K562 (cell line): Measurements from ENCODE around the gene EVL.

Experiments
- CHD4 ChIP-seq: fragments of 200-600 bp; sonication (generic); IDR thresholded peaks from 3 replicates; pipeline ENCODE4 v1.6.1; 2012; ENCODE audit warnings: low read depth, mild to moderate bottlenecking, mixed read lengths, low read length, inconsistent platforms; ENCODE audit not compliant: insufficient read depth, insufficient replicate concordance, poor library complexity, severe bottlenecking
- ETV6 ChIP-seq, 3 experiments: fragments of 150-350 bp in 1 of 3; sonication (generic) in 1 of 3; formaldehyde crosslinking in 1 of 3; IDR thresholded peaks; 2 replicates each; pipeline versions ENCODE4 v1.6.1 to v1.8.0; 2014 to 2022; ENCODE audit warnings: borderline replicate concordance in 2 of 3, low read depth in 2 of 3, antibody characterized with exemption in 1 of 3, low read length in 1 of 3, mild to moderate bottlenecking in 1 of 3, missing genetic modification reagents in 1 of 3
- KDM5B ChIP-seq: fragments of 200-600 bp; sonication (generic); IDR thresholded peaks from 2 replicates; pipeline ENCODE4 v1.6.1; 2012; ENCODE audit warnings: low read depth, mild to moderate bottlenecking, moderate library complexity, low read length, control low read depth, inconsistent platforms; ENCODE audit not compliant: insufficient replicate concordance
- MYNN ChIP-seq, 2 experiments: sonication (generic); formaldehyde crosslinking in 1 of 2; IDR thresholded peaks; 2 replicates each; pipeline versions ENCODE4 v1.5.0 to v1.6.1; 2016 to 2020; ENCODE audit warnings: antibody characterized with exemption in 1 of 2, missing genetic modification reagents in 1 of 2
- NR2F6 ChIP-seq: fragments of 450-650 bp; formaldehyde crosslinking; IDR thresholded peaks from 2 replicates; pipeline ENCODE4 v1.4.0; 2020; ENCODE audit warnings: mild to moderate bottlenecking
- NR4A1 ChIP-seq, 2 experiments: fragments of 250-450 bp in 1 of 2; fragments of 450-650 bp in 1 of 2; sonication (Bioruptor Pico) in 1 of 2; IDR thresholded peaks; 2 replicates each; pipeline versions ENCODE4 v1.4.0 to v1.6.1; 2016 to 2020; ENCODE audit warnings: mild to moderate bottlenecking in 2 of 2, missing compliant biosample characterization in 1 of 2, missing genetic modification characterization in 1 of 2, moderate library complexity in 1 of 2
- POLR2A ChIP-seq: fragments of 450-650 bp; conservative IDR thresholded peaks from 2 replicates; pipeline ENCODE4 v1.6.1; 2016
- SETDB1 ChIP-seq: IDR thresholded peaks from one replicate; pipeline ENCODE4 v1.6.1; 2012; ENCODE audit warnings: low read length, control low read depth, inconsistent platforms
- SP1 ChIP-seq: sonication (generic); formaldehyde crosslinking; IDR thresholded peaks from 2 replicates; pipeline ENCODE4 v1.8.1; 2022; ENCODE audit warnings: mild to moderate bottlenecking, missing genetic modification reagents
- ZFP36 ChIP-seq: fragments of 150-350 bp; IDR thresholded peaks from 2 replicates; pipeline ENCODE4 v1.6.1; 2018; ENCODE audit warnings: low read length, low read depth; ENCODE audit not compliant: partially characterized antibody
- TF ChIP-seq, protein P1 (sequence below), 3 experiments: IDR thresholded peaks in 2 of 3; conservative IDR thresholded peaks in 1 of 3; 2 replicates each; pipeline ENCODE4 v1.5.1; 2011 to 2012; ENCODE audit warnings: low read length in 3 of 3, mild to moderate bottlenecking in 3 of 3, control low read depth in 2 of 3, improper control_type of control experiment in 1 of 3, inconsistent platforms in 1 of 3, low read depth in 1 of 3, mixed read lengths in 1 of 3, moderate library complexity in 1 of 3; ENCODE audit not compliant: insufficient read depth in 2 of 3
- TF ChIP-seq, protein P2 (sequence below): sonication (generic); formaldehyde crosslinking; IDR thresholded peaks from 2 replicates; pipeline ENCODE4 v1.8.0; 2022; ENCODE audit warnings: mild to moderate bottlenecking, missing genetic modification reagents
- TF ChIP-seq, protein P3 (sequence below): sonication (generic); formaldehyde crosslinking; IDR thresholded peaks from 2 replicates; pipeline ENCODE4 v1.8.1; 2023; ENCODE audit warnings: mild to moderate bottlenecking, missing genetic modification reagents
- TF ChIP-seq, protein P4 (sequence below): fragments of 450-650 bp; IDR thresholded peaks from 2 replicates; pipeline ENCODE4 v1.6.1; 2018; ENCODE audit not compliant: partially characterized antibody

DNA sequence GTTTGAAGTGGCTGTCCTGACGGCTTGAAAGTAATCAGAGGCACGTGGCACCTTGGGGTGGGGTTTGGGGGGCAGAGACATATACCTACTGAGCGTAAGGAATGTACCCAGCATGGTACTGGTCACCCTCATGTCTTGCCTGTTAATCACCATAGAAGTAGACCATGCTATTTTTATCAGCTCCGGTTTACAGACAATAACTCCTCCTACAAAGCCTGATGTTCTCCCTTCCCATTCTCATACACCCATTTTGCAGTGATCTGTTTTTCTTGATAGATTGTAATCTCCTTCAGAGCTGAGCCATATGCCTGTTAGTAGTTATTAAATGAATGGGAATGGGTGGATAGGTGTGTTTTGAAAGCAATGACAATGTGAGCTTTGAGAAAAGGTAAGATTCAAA lies 10.5 kb downstream of the EVL start:
- TF ChIP-seq, protein P1, sequence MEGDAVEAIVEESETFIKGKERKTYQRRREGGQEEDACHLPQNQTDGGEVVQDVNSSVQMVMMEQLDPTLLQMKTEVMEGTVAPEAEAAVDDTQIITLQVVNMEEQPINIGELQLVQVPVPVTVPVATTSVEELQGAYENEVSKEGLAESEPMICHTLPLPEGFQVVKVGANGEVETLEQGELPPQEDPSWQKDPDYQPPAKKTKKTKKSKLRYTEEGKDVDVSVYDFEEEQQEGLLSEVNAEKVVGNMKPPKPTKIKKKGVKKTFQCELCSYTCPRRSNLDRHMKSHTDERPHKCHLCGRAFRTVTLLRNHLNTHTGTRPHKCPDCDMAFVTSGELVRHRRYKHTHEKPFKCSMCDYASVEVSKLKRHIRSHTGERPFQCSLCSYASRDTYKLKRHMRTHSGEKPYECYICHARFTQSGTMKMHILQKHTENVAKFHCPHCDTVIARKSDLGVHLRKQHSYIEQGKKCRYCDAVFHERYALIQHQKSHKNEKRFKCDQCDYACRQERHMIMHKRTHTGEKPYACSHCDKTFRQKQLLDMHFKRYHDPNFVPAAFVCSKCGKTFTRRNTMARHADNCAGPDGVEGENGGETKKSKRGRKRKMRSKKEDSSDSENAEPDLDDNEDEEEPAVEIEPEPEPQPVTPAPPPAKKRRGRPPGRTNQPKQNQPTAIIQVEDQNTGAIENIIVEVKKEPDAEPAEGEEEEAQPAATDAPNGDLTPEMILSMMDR (IDR thresholded peaks at IDR 0.05 in 2 of 3, conservative IDR thresholded peaks at IDR 0.05 in 1 of 3; ENCODE audit: insufficient read depth in 2 of 3, low read depth in 1 of 3, low read length in 3 of 3), result no peak
- TF ChIP-seq, protein P2, sequence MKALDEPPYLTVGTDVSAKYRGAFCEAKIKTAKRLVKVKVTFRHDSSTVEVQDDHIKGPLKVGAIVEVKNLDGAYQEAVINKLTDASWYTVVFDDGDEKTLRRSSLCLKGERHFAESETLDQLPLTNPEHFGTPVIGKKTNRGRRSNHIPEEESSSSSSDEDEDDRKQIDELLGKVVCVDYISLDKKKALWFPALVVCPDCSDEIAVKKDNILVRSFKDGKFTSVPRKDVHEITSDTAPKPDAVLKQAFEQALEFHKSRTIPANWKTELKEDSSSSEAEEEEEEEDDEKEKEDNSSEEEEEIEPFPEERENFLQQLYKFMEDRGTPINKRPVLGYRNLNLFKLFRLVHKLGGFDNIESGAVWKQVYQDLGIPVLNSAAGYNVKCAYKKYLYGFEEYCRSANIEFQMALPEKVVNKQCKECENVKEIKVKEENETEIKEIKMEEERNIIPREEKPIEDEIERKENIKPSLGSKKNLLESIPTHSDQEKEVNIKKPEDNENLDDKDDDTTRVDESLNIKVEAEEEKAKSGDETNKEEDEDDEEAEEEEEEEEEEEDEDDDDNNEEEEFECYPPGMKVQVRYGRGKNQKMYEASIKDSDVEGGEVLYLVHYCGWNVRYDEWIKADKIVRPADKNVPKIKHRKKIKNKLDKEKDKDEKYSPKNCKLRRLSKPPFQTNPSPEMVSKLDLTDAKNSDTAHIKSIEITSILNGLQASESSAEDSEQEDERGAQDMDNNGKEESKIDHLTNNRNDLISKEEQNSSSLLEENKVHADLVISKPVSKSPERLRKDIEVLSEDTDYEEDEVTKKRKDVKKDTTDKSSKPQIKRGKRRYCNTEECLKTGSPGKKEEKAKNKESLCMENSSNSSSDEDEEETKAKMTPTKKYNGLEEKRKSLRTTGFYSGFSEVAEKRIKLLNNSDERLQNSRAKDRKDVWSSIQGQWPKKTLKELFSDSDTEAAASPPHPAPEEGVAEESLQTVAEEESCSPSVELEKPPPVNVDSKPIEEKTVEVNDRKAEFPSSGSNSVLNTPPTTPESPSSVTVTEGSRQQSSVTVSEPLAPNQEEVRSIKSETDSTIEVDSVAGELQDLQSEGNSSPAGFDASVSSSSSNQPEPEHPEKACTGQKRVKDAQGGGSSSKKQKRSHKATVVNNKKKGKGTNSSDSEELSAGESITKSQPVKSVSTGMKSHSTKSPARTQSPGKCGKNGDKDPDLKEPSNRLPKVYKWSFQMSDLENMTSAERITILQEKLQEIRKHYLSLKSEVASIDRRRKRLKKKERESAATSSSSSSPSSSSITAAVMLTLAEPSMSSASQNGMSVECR (CRISPR knock-in tag), result no peak
- TF ChIP-seq NR4A1 (CRISPR knock-in tag; IDR thresholded peaks at IDR 0.05) (no peak), NR4A1 (tag; IDR thresholded peaks at IDR 0.05) (no peak), NR2F6 (no peak), SP1 (CRISPR knock-in tag) (no peak), SETDB1 (no peak), MYNN (IDR thresholded peaks at IDR 0.05) (no peak), MYNN (CRISPR knock-in tag; IDR thresholded peaks at IDR 0.05) (no peak), CHD4 (no peak), ZFP36 (no peak), POLR2A (no peak), ETV6 (IDR thresholded peaks at IDR 0.05; ENCODE audit: borderline replicate concordance in 1 of 2, low read depth in 2 of 2, low read length in 1 of 2) (no peak), ETV6 (CRISPR knock-in tag; IDR thresholded peaks at IDR 0.05; ENCODE audit: borderline replicate concordance) (no peak), KDM5B (no peak)
- TF ChIP-seq, protein P3, sequence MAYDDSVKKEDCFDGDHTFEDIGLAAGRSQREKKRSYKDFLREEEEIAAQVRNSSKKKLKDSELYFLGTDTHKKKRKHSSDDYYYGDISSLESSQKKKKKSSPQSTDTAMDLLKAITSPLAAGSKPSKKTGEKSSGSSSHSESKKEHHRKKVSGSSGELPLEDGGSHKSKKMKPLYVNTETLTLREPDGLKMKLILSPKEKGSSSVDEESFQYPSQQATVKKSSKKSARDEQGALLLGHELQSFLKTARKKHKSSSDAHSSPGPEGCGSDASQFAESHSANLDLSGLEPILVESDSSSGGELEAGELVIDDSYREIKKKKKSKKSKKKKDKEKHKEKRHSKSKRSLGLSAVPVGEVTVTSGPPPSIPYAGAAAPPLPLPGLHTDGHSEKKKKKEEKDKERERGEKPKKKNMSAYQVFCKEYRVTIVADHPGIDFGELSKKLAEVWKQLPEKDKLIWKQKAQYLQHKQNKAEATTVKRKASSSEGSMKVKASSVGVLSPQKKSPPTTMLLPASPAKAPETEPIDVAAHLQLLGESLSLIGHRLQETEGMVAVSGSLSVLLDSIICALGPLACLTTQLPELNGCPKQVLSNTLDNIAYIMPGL (CRISPR knock-in tag), result no peak
- TF ChIP-seq, protein P4, sequence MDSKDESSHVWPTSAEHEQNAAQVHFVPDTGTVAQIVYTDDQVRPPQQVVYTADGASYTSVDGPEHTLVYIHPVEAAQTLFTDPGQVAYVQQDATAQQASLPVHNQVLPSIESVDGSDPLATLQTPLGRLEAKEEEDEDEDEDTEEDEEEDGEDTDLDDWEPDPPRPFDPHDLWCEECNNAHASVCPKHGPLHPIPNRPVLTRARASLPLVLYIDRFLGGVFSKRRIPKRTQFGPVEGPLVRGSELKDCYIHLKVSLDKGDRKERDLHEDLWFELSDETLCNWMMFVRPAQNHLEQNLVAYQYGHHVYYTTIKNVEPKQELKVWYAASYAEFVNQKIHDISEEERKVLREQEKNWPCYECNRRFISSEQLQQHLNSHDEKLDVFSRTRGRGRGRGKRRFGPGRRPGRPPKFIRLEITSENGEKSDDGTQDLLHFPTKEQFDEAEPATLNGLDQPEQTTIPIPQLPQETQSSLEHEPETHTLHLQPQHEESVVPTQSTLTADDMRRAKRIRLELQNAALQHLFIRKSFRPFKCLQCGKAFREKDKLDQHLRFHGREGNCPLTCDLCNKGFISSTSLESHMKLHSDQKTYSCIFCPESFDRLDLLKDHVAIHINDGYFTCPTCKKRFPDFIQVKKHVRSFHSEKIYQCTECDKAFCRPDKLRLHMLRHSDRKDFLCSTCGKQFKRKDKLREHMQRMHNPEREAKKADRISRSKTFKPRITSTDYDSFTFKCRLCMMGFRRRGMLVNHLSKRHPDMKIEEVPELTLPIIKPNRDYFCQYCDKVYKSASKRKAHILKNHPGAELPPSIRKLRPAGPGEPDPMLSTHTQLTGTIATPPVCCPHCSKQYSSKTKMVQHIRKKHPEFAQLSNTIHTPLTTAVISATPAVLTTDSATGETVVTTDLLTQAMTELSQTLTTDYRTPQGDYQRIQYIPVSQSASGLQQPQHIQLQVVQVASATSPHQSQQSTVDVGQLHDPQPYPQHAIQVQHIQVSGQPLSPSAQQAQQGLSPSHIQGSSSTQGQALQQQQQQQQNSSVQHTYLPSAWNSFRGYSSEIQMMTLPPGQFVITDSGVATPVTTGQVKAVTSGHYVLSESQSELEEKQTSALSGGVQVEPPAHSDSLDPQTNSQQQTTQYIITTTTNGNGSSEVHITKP, result no peak
